ENCODE results near the gene CPLX4. TPM values are rescaled to one million over a fixed set of nuclear protein-coding genes. Genes with fewer than 3 reads are reported as not detected.

Gene CPLX4
- total and polyA plus RNA-seq, 2 of the 8 experiments (the other 6 are each of a cell fraction or from before 2014, with no cell fraction given), result not detected

GRCh38 chr18:59286341-59286740, 32.1 kb downstream of the CPLX4 start (continued):
- TF ChIP-seq RBBP5 (IDR thresholded peaks at IDR 0.05; ENCODE audit: borderline replicate concordance, low read depth, low read length) (no peak), ATF2 (IDR thresholded peaks at IDR 0.05; ENCODE audit: low read length) (no peak)

Data from H1 (cell line).